SHP77 treated with DMSO at 0.1 percent for 48 hours (cell line): ENCODE measurements around the gene EIF4H.
"Not testable (repeated sequence)": the region's sequence is repeated elsewhere in the genome, so short reads cannot be mapped to it uniquely, and the experiment has no call there.

Source experiments
- DNase-seq: peaks from one replicate; lab custom pipeline; 2025; lab: John Stamatoyannopoulos, UW

The EIF4H gene

GRCh38 chr7:74173866-74174605 is at the start of gene EIF4H:
EIF4H (plus strand) TSS chr7:74174356; CDS start chr7:74174384, 28 bp downstream.
- peak; percentile 68 for DNase-seq

- no peak for DNase-seq
Observed at GRCh38 chr7:74126220-74126880, 47.8 kb upstream of the EIF4H start.

DNA sequence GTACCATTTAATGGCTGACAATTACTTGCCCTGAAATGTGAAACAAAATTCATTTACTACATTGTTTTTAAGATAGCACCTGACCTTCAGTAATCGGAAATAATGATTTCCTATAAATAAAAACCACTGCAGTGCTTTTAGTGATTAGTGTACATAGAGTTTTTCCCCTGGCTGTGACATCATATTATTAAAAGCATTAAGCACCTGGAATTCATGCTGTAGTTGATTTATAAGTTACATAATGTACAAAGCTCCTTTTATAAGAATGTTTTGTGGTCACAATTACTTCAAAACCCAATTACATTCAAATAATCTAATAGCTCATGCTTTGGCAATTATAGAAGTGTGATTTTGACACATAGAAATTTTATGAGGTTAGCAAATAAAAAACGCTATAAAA is 44.3 kb upstream of the EIF4H start:
- DNase-seq: no peak

GRCh38 chr7:74130518-74130917 is 43.6 kb upstream of the EIF4H start:
- no peak for DNase-seq

DNA sequence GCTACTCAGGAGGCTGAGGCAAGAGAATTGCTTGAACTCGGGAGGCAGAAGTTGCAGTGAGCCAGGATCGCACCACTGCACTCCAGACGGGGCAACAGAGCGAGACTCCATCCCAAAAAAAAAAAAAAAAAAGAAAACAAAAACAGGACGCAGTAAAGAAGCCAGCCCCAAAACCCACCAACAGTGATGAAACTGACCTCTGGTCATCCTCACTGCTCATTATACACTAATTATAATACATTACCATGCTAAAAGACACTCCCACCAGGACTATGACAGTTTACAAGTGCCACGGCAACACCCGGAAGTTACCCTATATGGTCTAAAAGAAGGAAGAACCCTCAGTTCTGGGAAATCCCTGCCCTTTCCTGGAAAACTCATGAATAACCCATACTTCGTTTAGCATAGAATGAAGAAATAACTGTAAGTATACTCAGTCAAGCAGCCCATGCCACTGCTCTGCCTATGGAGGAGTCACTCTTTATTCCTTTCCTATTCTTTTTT is 40.0 kb upstream of the EIF4H start:
- no peak for DNase-seq

- no peak for DNase-seq
Observed at GRCh38 chr7:74138334-74138867, 35.8 kb upstream of the EIF4H start.

DNA sequence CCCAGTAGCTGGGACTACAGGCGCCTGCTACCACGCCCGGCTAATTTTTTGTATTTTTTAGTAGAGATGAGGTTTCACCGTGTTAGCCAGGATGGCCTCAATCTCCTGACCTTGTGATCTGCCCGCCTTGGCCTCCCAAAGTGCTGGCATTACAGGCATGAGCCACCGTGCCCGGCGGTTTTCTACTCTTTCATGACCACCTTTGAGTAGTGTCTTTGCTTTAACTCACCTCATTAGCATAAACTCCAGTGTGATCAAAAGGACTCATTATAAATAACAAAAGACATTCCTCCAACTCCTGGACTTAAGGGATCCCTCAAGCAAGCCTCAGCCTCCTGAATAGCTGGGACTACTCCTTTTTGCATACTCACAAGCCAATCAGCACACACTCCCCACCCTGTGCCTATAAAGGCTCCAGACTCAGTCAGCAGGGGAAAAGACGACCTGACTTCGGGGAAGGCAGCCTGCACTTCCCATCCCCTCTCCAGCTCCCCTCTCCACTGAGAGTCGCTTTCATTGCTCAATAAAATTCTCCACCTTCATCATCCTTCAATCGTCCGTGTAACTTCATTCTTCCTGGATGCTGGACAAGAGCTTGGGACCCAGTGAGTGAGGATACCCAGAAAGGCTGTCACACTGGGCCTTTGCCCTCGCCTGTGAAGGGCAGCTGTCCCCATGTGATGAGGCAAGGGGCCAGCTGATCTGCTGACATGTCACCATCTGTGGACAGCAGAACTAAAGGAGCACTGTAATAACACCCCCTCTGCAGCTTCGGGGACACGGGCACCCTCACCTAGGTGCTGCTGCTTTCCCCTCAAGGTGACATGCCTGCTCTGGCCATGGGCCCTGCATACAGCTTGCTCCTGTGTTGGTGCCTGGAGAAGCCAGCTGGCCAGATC is 35.0 kb upstream of the EIF4H start:
- DNase-seq: no peak

- DNase-seq: no peak
Observed at GRCh38 chr7:74141705-74142104, 32.5 kb upstream of the EIF4H start.

- DNase-seq: no peak
Observed at GRCh38 chr7:74143383-74143782, 30.8 kb upstream of the EIF4H start.

DNA sequence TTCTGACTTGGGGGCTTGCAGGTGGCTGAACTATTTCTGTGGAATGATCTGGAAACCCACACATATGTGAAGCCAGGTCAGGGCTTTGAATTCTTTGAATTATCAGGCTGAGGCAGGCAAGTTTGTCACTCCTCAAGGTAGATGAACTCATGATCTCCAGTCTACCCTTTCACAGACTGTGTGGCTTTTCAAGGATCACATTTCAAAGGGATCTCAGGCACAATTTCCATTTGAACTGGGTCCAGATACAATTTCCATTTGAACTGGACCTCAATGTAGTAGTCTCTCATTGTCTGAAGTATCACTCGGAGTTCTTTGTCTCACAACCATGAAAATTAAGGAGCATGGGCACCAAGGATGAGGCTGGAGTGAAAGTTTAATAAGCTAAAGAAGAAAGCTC is 25.7 kb upstream of the EIF4H start:
- no peak for DNase-seq

- DNase-seq: no peak
Observed at GRCh38 chr7:74149071-74149470, 25.1 kb upstream of the EIF4H start.

DNA sequence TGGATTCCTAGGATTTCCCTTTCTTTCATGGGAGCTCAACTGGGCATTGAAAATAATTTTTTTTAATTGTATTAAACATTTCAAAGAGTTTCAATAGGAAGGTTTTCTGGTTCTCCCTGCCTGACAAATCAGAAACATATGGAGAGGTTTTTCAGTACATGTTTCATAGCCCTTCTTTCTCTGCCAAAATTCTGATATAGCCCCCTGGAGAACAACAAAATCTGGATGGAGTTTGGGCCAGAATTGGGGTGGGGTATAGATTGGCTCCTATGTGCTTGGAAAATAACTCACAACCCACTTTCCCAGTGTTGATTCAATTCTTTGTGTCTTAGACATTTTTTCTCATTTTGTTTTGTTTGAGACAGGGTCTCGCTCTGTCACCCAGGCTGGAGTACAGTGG is 24.6 kb upstream of the EIF4H start:
- DNase-seq: no peak

GRCh38 chr7:74153736-74154135 is 20.4 kb upstream of the EIF4H start:
- no peak for DNase-seq

DNA sequence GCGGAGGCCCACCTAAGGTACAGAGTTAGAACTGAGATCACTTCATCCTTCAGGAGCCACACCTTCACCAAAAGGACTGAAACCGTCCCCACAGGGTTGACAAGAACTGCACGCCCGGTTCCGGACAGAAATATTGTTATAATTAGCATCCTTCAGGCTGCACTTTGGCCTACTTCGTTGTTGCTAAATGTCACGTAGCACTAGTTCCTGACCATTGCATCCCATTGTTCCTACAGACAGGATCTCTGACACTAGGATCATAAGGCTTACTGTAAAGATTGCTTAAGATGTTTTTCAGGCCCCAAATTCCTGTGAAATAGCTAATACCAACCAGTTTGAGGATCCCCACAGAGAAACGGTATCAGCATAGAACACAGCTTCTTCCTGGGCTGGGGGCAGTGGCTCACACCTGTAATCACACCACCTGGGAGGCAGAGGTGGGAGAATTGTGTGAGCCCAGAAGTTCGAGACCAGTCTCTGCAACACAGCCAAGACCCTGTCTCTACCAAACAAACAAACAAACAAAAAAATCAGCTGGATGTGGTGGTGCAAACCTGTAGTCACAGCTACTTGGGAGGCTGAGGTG is 18.3 kb upstream of the EIF4H start:
- DNase-seq: no peak

- DNase-seq: no peak
Observed at GRCh38 chr7:74157605-74158004, 16.6 kb upstream of the EIF4H start.

- DNase-seq: no peak
Observed at GRCh38 chr7:74164985-74165456, 9.1 kb upstream of the EIF4H start.

DNA sequence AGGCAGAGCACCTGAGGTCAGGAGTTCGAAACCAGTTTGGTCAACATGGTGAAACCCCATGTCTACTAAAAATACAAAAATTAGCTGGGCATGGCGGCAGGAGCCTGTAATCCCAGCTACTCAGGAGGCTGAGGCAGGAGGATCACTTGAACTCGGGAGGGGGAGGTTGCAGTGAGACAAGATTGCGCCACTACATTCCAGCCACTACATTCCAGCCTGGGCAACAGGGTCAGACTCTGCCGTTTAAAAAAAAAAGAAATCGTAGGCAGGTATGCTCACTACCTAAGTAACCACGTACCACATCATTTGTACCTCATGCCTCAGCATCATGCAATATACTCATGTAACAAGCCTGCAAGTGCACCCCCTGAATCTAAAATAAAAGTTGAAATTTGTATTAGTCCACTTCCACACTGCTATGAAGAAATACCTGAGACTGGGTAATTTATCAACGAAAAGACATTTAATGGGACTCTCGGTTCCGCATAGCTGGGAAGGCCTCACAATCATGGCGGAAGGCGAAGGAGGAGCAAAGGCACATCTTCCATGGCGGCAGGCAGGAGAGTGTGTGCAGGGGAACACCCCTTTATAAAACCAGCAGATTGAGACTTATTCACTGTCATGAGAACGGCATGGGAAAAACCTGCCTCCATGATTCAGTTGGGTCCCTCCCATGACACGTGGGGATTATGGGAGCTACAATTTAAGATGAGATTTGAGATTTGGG is 8.1 kb upstream of the EIF4H start:
- DNase-seq: no peak

DNA sequence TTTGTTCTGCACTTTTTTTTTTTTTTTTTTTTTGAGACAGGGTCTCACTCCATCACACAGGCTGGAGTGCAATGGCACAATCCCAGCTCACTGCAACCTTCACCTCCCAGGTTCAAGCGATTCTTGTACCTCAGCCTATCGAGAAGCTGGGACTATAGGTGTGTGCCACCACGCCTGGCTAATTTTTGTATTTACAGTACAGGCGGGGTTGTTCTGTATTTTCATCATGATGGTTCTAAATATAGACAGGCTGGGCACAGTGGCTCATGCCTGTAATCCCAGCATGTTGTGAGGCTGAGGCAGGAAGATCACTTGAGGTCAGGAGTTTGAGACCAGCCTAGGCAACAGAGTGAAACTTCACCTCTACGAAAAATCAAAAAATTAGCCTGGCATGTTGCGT is 6.8 kb upstream of the EIF4H start:
- DNase-seq: not testable (repeated sequence)

DNA sequence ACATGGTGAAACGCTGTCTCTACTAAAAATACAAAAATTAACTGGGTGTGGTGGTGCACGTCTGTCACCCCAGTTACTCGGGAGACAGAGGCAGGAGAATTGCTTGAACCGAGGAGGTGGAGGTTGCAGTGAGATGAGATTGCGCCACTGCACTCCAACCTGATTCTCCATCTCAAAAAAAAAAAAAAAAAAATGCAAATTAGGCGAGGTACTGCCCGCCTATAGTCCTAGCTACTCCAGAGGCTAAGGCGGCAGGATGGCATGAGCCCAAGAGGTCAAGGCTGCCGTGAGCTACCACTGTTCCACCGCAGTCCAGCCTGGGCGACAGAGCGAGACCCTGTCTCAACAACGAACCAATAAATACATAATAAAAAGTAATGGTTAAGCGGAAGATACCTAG is 1.1 kb upstream of the EIF4H start:
- no peak for DNase-seq

GRCh38 chr7:74173491-74173865 is 678 bp upstream of the EIF4H start:
- no peak for DNase-seq

GRCh38 chr7:74174606-74175082 is 488 bp downstream of the EIF4H start:
- DNase-seq: no peak
